SU-DHL-6 (cell line): ENCODE data around the gene P3H2.

Experiments used
- H2AFZ ChIP-seq: fragments of 200-600 bp; sonication (generic); 2 replicates; pipeline ENCODE4 v1.6.1; 2014; ENCODE audit warnings: low read depth, mild to moderate bottlenecking, moderate library complexity, mixed read lengths, antibody characterized with exemption, low read length; ENCODE audit not compliant: severe bottlenecking
- H3F3A ChIP-seq: fragments of 200-600 bp; shearing (Covaris generic); 2 replicates; pipeline ENCODE4 v1.6.0; 2016; ENCODE audit warnings: antibody characterized with exemption, mild to moderate bottlenecking; ENCODE audit not compliant: insufficient read depth
- H3K27ac ChIP-seq: fragments of 200-600 bp; sonication (generic); 2 replicates; pipeline ENCODE4 v1.5.1; 2016; ENCODE audit warnings: low read depth, mild to moderate bottlenecking, low read length, moderate library complexity, mixed read lengths
- H3K27me3 ChIP-seq: fragments of 200-600 bp; sonication (generic), shearing (Covaris generic); 2 replicates; pipeline ENCODE4 v1.6.0; 2014; ENCODE audit warnings: mild to moderate bottlenecking, low read length
- H3K36me3 ChIP-seq: fragments of 200-600 bp; sonication (generic); 2 replicates; pipeline ENCODE4 v1.6.1; 2014; ENCODE audit warnings: mild to moderate bottlenecking, low read length, mixed read lengths
- H3K4me2 ChIP-seq: fragments of 300-600, 200-600 bp; shearing (Covaris generic), sonication (generic); 2 replicates; pipeline ENCODE4 v1.6.0; 2014; ENCODE audit warnings: low read length, low read depth, mild to moderate bottlenecking; ENCODE audit not compliant: poor library complexity, severe bottlenecking
- H3K4me3 ChIP-seq: fragments of 200-600 bp; sonication (generic); 2 replicates; pipeline ENCODE4 v1.5.1; 2014; ENCODE audit warnings: antibody characterized with exemption, low read length, mild to moderate bottlenecking, mixed read lengths; ENCODE audit not compliant: insufficient read depth, poor library complexity, severe bottlenecking
- H3K79me2 ChIP-seq: fragments of 200-600 bp; sonication (generic); 2 replicates; pipeline ENCODE4 v1.6.1; 2014; ENCODE audit warnings: mild to moderate bottlenecking, low read length, moderate library complexity; ENCODE audit not compliant: insufficient read depth
- H3K9ac ChIP-seq: fragments of 200-600 bp; sonication (generic); 2 replicates; pipeline ENCODE4 v1.7.0; 2014; ENCODE audit warnings: mild to moderate bottlenecking, low read length
- H3K9me2 ChIP-seq: fragments of 200-600 bp; sonication (generic); replicated peaks from 2 replicates; pipeline ENCODE4 v1.6.1; 2014; ENCODE audit warnings: low read length; ENCODE audit not compliant: insufficient read depth
- H3K9me3 ChIP-seq: fragments of 200-600 bp; sonication (generic); 2 replicates; pipeline ENCODE4 v1.6.1; 2014; ENCODE audit warnings: low read length, mixed read lengths; ENCODE audit not compliant: insufficient read depth
- H4K20me1 ChIP-seq: fragments of 200-600 bp; sonication (generic); 2 replicates; pipeline ENCODE4 v1.6.1; 2014; ENCODE audit warnings: low read depth, mild to moderate bottlenecking, antibody characterized with exemption, low read length, moderate library complexity, mixed read lengths
- CTCF ChIP-seq: fragments of 200-600 bp; sonication (generic); IDR thresholded peaks from one replicate; pipeline ENCODE4 v1.5.1; 2017; ENCODE audit warnings: antibody characterized with exemption, mild to moderate bottlenecking, low read length, moderate library complexity; ENCODE audit not compliant: insufficient read depth, poor library complexity, severe bottlenecking
- EZH2phosphoT487 ChIP-seq: fragments of 200-600 bp; sonication (generic), shearing (Covaris generic); conservative IDR thresholded peaks from 2 replicates; pipeline ENCODE4 v1.6.1; 2018; ENCODE audit warnings: mild to moderate bottlenecking, antibody characterized with exemption, low read length, moderate library complexity, mixed read lengths

Gene P3H2

GRCh38 chr3:189949580-189949979 lies 171.1 kb downstream of the P3H2 start:
- H3K4me2 ChIP-seq = no peak overlapping the region
- H3K36me3 ChIP-seq = no peaks in the 10 kb centered on the region
- no peak overlapping the region for H3K27ac ChIP-seq
- no peak overlapping the region for H3K4me3 ChIP-seq
- no peak overlapping the region for H2AFZ ChIP-seq
- H3K27me3 ChIP-seq = no peaks in the 10 kb centered on the region
- no peaks in the 10 kb centered on the region for H3K9me3 ChIP-seq
- no peak overlapping the region for H3K9ac ChIP-seq
- no peaks in the 10 kb centered on the region for H3F3A ChIP-seq
- no peaks in the 10 kb centered on the region for H4K20me1 ChIP-seq
- TF ChIP-seq CTCF (no peak), EZH2phosphoT487 (no peak)
- no peaks in the 10 kb centered on the region for H3K79me2 ChIP-seq
- H3K9me2 ChIP-seq = no peaks in the 10 kb centered on the region

- Histone ChIP-seq H3K9me3 (no peaks in the 10 kb centered on the region), H4K20me1 (no peaks in the 10 kb centered on the region), H3K27me3 (no peaks in the 10 kb centered on the region), H3K79me2 (no peaks in the 10 kb centered on the region), H2AFZ (no peak overlapping the region), H3K4me3 (no peak overlapping the region), H3K27ac (no peak overlapping the region), H3K4me2 (no peak overlapping the region), H3K9ac (no peak overlapping the region), H3F3A (no peaks in the 10 kb centered on the region), H3K36me3 (no peaks in the 10 kb centered on the region), H3K9me2 (no peaks in the 10 kb centered on the region)
- TF ChIP-seq EZH2phosphoT487 (no peak), CTCF (no peak)
These were observed 172.0 kb downstream of the P3H2 start for GRCh38 chr3:189948724-189949045.

- Histone ChIP-seq H3K36me3 (no peaks in the 10 kb centered on the region), H3K27me3 (no peaks in the 10 kb centered on the region), H3F3A (no peaks in the 10 kb centered on the region), H3K9me2 (no peaks in the 10 kb centered on the region), H3K4me3 (no peak overlapping the region), H3K4me2 (no peak overlapping the region), H3K27ac (no peak overlapping the region), H2AFZ (no peak overlapping the region), H3K79me2 (no peaks in the 10 kb centered on the region), H3K9ac (no peak overlapping the region), H3K9me3 (no peaks in the 10 kb centered on the region), H4K20me1 (no peaks in the 10 kb centered on the region)
- TF ChIP-seq CTCF (peak; percentile 63), EZH2phosphoT487 (no peak)
These were observed 172.6 kb downstream of the P3H2 start for GRCh38 chr3:189947948-189948723.
